Natural killer cell (primary cell): ENCODE results near the gene TEAD1. TPM values are rescaled to one million over a fixed set of nuclear protein-coding genes. Genes with fewer than 3 reads are reported as not detected.

Experiments
- ATAC-seq, 3 donors: fragments of 150-1000 bp in 2 of 3; fragments of 200-7000 bp in 1 of 3; cut with Tn5 transposase; 1 replicate in 1 of 3; 2 replicates in 2 of 3; pipeline ENCODE4 v1.10.0; 2021; ENCODE audit warnings: mild to moderate bottlenecking in 2 of 3, moderate library complexity in 2 of 3
- DNase-seq, 2 donors: peaks; one replicate each; pipeline versions ENCODE4 v3.0.0 to v3.0.0-alpha.2; 2013 to 2021; ENCODE audit warnings: mixed read lengths in 1 of 2
- H3K27ac ChIP-seq: one replicate; pipeline ENCODE4 v1.5.1; 2013; ENCODE audit warnings: mild to moderate bottlenecking, low read length
- H3K27me3 ChIP-seq: one replicate; pipeline ENCODE4 v1.6.1; 2013; ENCODE audit warnings: low read length; ENCODE audit not compliant: control insufficient read depth, insufficient read depth
- H3K36me3 ChIP-seq: one replicate; pipeline ENCODE4 v1.6.1; 2013; ENCODE audit warnings: low read length; ENCODE audit not compliant: control insufficient read depth, insufficient read depth
- H3K4me1 ChIP-seq: one replicate; pipeline ENCODE4 v1.6.1; 2013; ENCODE audit warnings: low read length; ENCODE audit not compliant: control insufficient read depth, insufficient read depth
- H3K4me3 ChIP-seq: one replicate; pipeline ENCODE4 v1.5.1; 2013; ENCODE audit warnings: low read length
- H3K9me3 ChIP-seq: one replicate; pipeline ENCODE4 v1.6.1; 2013; ENCODE audit warnings: low read length; ENCODE audit not compliant: control insufficient read depth, insufficient read depth
- H3K27ac Mint-ChIP-seq, 2 donors: one replicate each; pipeline ENCODE4 v1.8.0; 2022; ENCODE audit warnings: mild to moderate bottlenecking in 2 of 2, mixed read lengths in 2 of 2, moderate library complexity in 1 of 2
- H3K27me3 Mint-ChIP-seq, 2 donors: one replicate each; pipeline ENCODE4 v1.8.0; 2022; ENCODE audit warnings: low read depth in 2 of 2, mixed read lengths in 2 of 2
- H3K36me3 Mint-ChIP-seq: one replicate; pipeline ENCODE4 v1.8.0; 2022; ENCODE audit warnings: mixed read lengths
- H3K4me1 Mint-ChIP-seq, 2 donors: one replicate each; pipeline ENCODE4 v1.8.0; 2022; ENCODE audit warnings: mixed read lengths in 2 of 2
- H3K4me3 Mint-ChIP-seq: one replicate; pipeline ENCODE4 v1.8.0; 2022; ENCODE audit warnings: mild to moderate bottlenecking, moderate library complexity, mixed read lengths
- H3K9me3 Mint-ChIP-seq, 2 donors: one replicate each; pipeline ENCODE4 v1.8.0; 2022; ENCODE audit warnings: mixed read lengths in 2 of 2
- CTCF ChIP-seq: fragments of 200-600 bp; IDR thresholded peaks from one replicate; pipeline ENCODE4 v1.8.0; 2022; ENCODE audit warnings: antibody characterized with exemption
- WGBS: methylation state at CpG from one replicate; pipeline ENCODE4 v1.1.7; 2013; ENCODE audit warnings: missing lambda C conversion rate; ENCODE audit not compliant: insufficient coverage; 5-methylcytosine and 5-hydroxymethylcytosine counted together
- intact Hi-C: fragments of 100-400 bp; cut with micrococcal nuclease; formaldehyde crosslinking; loops from one replicate; pipeline ENCODE4 v1.14.2; 2022
- total RNA-seq, 4 donors: library from RNA; stranded (reverse); fragments of 120-200 nt in 1 of 4; gene quantifications; one replicate each; pipeline versions ENCODE4 v1.2.3 to v1.2.4, GENCODE V29; 2013 to 2022

Gene TEAD1
- total RNA-seq, 3 donors from 2014 or later (not counting 1 experiment from before 2014, with no cell fraction given), result not detected

GRCh38 chr11:12775955-12776354, 101.7 kb downstream of the TEAD1 start:
- Mint-ChIP-seq H3K4me1 (no peaks in the 10 kb centered on the region), H3K4me3 (no peak overlapping the region), H3K9me3 (no peaks in the 10 kb centered on the region), H3K27me3 (peaks cover 20 to 32% of the 10 kb centered on the region in 2 donors), H3K36me3 (no peaks in the 10 kb centered on the region), H3K27ac (no peak overlapping the region)
- Histone ChIP-seq H3K4me1 (no peaks in the 10 kb centered on the region), H3K9me3 (no peaks in the 10 kb centered on the region), H3K27me3 (peaks cover 2% of the 10 kb centered on the region), H3K4me3 (no peak overlapping the region), H3K27ac (no peak overlapping the region), H3K36me3 (no peaks in the 10 kb centered on the region)
- TF ChIP-seq CTCF, result no peak
- intact Hi-C loops, result no loop called here
- DNase-seq, result no peak
- 96% methylated on average over 10 of the region's 10 CpGs for WGBS
- ATAC-seq, result no peak

GRCh38 chr11:12777208-12777874, 103.1 kb downstream of the TEAD1 start:
- no peak for TF ChIP-seq CTCF
- Histone ChIP-seq H3K4me1 (no peaks in the 10 kb centered on the region), H3K4me3 (no peak overlapping the region), H3K9me3 (no peaks in the 10 kb centered on the region), H3K36me3 (no peaks in the 10 kb centered on the region), H3K27me3 (peaks cover 2% of the 10 kb centered on the region), H3K27ac (no peak overlapping the region)
- H3K9me3 Mint-ChIP-seq, result no peaks in the 10 kb centered on the region
- no peaks in the 10 kb centered on the region for H3K4me1 Mint-ChIP-seq
- DNase-seq, result no peak
- no peak overlapping the region for H3K4me3 Mint-ChIP-seq
- no peaks in the 10 kb centered on the region for H3K36me3 Mint-ChIP-seq
- peaks cover 15 to 34% of the 10 kb centered on the region in 2 donors for H3K27me3 Mint-ChIP-seq
- 89% methylated on average over 5 of the region's 5 CpGs for WGBS
- no peak for ATAC-seq
- intact Hi-C loops, result no loop called here
- H3K27ac Mint-ChIP-seq, result no peak overlapping the region

GRCh38 chr11:12778240-12778905, 104.2 kb downstream of the TEAD1 start:
- Mint-ChIP-seq H3K27ac (no peak overlapping the region), H3K27me3 (peaks cover 20 to 41% of the 10 kb centered on the region in 2 donors), H3K4me3 (no peak overlapping the region), H3K4me1 (no peaks in the 10 kb centered on the region), H3K9me3 (no peaks in the 10 kb centered on the region), H3K36me3 (no peaks in the 10 kb centered on the region)
- H3K27me3 ChIP-seq, result peaks cover 2% of the 10 kb centered on the region
- no peak overlapping the region for H3K4me3 ChIP-seq
- ATAC-seq (no peak), DNase-seq (no peak)
- H3K27ac ChIP-seq, result no peak overlapping the region
- intact Hi-C loops, result no loop called here
- no peak for TF ChIP-seq CTCF
- H3K36me3 ChIP-seq, result no peaks in the 10 kb centered on the region
- WGBS, result 72% methylated on average over 2 of the region's 2 CpGs
- no peaks in the 10 kb centered on the region for H3K9me3 ChIP-seq
- no peaks in the 10 kb centered on the region for H3K4me1 ChIP-seq
